CMK (cell line): ENCODE measurements around the gene FBXO36.

Experiments
- DNase-seq: peaks from one replicate; pipeline ENCODE4 v3.0.0-alpha.2; 2010; ENCODE audit warnings: low read depth

FBXO36 gene

GRCh38 chr2:229970406-229970805 lies 48.1 kb downstream of the FBXO36 start:
- no peak for DNase-seq

DNA sequence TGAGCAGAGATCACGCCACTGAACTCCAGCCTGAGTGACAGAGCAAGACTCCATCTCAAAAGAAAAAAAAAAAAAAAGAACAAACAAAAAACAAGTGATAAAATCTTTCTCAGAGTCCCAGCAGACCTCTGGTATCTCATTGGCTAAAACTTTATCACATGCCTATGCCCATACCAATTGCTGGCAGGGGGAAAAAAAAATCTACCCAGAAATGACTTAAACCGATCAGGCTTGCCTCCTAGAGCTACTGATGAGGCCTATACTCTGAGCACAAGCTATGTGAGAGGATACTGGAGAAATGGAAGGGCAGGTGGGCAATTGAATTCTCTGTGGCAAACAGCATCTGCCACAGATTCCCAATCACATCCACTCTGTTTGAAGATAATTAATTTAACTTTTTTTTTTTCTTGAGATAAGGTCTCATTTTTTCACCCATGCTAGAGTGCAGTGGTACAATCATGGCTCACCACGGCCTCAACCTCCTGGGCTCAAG lies 49.0 kb downstream of the FBXO36 start:
- no peak for DNase-seq

GRCh38 chr2:229974266-229974665 lies 52.0 kb downstream of the FBXO36 start:
- no peak for DNase-seq

GRCh38 chr2:229980431-229981184 lies 58.3 kb downstream of the FBXO36 start:
- no peak for DNase-seq

- no peak for DNase-seq
Measured at GRCh38 chr2:229993236-229993635, 70.9 kb downstream of the FBXO36 start.

DNA sequence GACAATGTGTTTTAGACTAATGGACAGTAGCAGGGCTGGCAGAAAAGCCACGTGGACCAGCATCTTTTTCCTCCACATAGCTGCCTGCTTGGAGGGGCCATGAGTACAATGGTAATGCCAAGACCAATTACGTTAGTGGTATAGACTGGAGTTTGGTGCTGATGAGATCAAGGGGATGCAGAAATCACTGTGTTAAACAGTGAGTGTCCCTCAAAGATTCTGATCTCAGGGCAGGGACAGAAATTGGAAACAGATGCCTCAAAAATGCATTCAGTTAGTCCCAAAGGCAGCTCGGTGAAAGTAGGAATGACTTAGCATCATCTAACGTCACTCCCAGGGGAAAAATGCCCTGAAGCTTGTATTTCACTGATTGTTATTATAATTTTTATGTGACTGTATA lies 74.0 kb downstream of the FBXO36 start:
- no peak for DNase-seq

DNA sequence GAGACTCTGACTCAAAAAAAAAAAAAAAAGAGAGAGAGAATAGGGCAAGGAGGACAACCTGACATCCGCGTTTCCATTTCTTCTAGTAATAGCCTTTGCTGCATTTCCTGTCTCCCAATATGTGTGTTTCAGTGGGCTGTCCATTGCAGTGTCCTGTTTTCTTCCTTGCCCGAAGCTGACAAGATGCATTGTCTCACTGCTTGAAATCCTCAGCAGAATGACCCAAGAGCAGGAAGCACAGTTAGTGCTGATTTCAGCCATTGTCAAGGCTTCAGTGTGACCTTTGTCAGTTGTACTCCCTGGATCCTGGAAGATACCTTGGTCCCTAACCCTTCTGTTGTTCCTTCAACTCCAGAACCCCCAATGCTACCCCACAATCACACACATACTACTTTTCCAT lies 75.3 kb downstream of the FBXO36 start:
- no peak for DNase-seq

DNA sequence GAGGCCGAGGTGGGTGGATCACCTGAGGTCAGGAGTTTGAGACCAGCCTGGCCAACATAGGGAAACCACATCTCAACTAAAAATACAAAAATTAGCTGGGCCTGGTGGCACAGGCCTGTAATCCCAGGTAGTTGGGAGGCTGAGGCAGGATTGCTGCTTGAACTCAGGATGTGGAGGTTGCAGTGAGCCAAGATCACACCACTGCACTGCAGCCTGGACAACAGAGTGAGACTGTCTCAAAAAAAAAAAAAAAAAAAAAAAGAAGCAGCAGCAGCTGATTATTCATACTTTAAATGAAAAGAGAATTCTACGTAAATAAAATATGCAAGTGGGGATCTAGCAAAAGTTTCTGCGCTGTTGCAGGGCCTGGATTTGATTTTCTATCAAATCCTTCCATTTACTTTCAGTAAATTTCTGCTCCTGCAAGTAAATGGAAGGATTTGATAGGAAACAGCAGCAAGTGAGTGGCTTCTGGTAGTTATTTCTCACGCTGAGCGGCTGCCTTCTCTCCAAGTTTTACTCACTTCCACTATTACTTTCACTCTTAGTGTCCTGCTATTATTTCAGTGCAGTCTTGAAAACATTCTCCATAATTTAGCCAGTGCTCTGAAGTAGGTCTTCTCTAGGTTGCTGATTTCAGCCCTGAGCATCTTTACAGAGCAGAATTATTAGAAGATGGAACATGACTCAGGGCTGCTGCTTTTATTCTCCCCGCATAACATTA lies 78.0 kb downstream of the FBXO36 start:
- DNase-seq: no peak

DNA sequence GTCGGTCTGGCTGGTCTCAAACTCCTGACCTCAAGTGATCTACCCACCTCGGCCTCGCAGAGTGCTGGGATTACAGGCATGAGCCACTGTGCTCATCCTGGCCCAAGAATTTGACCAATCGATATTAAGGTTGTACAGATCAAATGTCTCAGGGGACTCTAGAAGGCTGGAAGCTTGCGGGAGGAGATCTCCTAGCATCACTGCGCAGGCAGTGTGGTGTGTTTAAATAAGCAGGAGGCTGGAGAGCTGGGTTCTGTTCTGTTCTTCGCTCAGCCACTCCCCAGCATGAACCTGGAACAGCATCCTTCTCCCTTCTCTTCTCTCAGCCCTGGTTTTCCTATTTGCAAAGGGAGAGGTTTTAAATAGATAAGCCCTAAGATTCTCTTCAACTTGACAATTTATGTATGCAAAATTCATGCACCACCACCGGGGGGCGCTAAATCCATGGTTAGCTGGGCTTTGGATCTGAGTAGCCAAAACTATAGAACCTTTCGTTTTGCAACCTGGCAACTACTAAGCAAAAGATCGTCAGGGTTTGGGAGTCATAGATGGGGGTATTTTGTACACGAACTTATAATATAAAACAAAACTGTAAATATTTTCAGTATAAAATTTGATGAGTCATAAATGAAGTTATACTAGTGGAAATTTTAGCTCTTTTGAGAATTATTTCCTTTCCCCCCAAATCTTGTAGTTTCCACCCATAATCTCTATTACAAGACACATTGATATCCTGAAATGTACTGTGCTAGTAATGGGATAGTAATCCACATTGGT lies 85.8 kb downstream of the FBXO36 start:
- DNase-seq: peak; percentile 41

GRCh38 chr2:230008708-230009066 lies 86.4 kb downstream of the FBXO36 start:
- no peak for DNase-seq

DNA sequence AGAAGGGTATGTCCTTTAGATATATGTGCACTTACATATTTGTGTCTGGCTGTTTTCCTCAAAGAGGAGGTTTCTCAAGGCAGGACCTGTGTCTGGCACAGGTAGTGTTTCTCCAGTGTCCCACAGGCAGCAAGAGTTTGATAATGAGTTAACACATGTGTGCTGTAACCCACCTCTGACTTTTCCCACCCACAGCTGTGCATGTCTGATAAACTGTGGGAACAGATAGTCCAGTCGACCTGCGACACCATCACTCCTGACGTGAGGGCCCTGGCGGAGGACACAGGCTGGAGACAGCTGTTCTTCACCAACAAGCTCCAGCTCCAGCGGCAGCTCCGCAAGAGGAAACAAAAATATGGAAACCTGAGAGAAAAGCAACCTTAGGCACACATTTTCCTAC lies 88.2 kb downstream of the FBXO36 start:
- DNase-seq: no peak

GRCh38 chr2:230011617-230012016 lies 89.3 kb downstream of the FBXO36 start:
- no peak for DNase-seq

DNA sequence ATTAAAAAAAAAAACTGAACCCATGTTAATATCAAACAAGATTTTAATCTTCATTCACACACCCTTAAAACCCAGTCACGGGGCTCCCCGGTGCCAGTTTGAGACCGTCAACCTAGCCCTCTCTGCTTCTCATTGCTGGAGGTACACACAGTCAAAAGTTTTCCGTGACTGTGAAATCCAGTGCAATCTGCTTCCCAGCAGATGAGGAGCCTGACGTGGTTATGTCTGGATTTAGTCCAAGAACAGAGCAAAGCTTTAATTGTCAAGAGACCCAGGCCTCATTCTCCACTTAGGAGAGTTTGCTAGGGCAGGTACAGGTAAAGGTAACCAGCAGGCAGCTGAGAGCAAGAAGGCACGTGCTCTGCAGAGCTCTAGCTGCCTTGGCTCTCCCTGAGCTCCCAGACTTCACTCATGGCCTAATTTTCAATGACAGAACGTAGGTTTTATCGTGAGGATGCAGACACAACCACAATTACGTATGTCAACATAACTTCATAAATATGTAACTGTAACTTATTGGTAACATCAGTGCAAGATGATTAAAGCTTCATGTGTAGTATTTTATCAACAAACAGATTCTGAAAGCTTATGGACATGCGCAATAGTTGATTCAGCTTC lies 90.1 kb downstream of the FBXO36 start:
- DNase-seq: no peak

GRCh38 chr2:230016844-230017243 lies 94.5 kb downstream of the FBXO36 start:
- DNase-seq: no peak

GRCh38 chr2:230018153-230018552 lies 95.8 kb downstream of the FBXO36 start:
- DNase-seq: no peak

- no peak for DNase-seq
Measured at GRCh38 chr2:230019742-230020141, 97.4 kb downstream of the FBXO36 start.

- no peak for DNase-seq
Measured at GRCh38 chr2:230023313-230023712, 101.0 kb downstream of the FBXO36 start.

- no peak for DNase-seq
Measured at GRCh38 chr2:230042195-230042594, 119.9 kb downstream of the FBXO36 start.

GRCh38 chr2:230043025-230043424 lies 120.7 kb downstream of the FBXO36 start:
- no peak for DNase-seq

DNA sequence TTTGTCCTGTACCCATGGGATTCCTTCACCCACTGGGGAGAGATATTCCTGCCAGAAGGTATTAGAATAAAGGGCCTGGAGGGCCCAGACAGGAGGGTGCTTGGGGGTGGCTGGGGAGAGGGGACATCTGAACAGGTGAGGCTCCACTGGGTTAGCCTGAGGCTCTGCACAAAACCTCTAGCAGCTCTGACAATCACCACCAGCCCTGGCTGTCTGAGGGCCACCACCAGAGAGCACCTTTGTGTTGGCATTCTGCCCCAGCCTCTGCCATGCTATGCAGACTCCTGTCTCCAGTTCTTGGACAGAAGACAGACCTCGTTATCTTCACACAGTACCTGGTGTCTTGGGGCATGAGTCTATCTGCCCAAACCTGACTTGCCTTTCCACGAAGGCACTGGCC lies 121.2 kb downstream of the FBXO36 start:
- DNase-seq: no peak

- DNase-seq: no peak
Measured at GRCh38 chr2:230046491-230046890, 124.2 kb downstream of the FBXO36 start.

GRCh38 chr2:230048010-230048671 lies 125.8 kb downstream of the FBXO36 start:
- no peak for DNase-seq
